ENCODE measurements around the gene BEND6. TPM values are rescaled to one million over a fixed set of nuclear protein-coding genes. Genes with fewer than 3 reads are reported as not detected.

Gene BEND6
- total RNA-seq, 1 donor from 2014 or later, result 0.46 TPM

DNA sequence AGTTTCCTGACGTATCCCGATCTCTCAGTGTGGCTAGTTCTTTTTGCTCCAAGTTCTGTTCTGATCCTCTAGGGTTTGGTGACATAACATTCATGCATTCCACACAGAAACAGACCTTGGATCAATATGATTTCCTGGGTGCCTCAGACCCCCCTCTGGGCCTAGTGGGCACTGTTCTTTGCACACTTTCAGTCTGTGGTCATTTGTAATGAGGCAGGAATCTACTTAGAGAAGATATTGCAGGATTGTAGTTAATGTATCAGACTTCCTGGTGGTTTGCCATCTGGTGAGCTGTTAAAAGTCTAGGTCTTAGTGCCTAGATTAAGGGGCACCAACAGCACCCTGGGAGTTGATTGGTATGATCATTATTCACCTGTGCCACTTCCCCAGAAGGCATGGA is 7.5 kb downstream of the BEND6 start:
- no peak for DNase-seq (ENCODE audit: low spot score, unreplicated experiment)
- Mint-ChIP-seq H3K4me3 (ENCODE audit: low read depth) (no peak overlapping the region), H3K27me3 (peaks cover 19% of the 10 kb centered on the region), H3K36me3 (ENCODE audit: insufficient read depth) (no peaks in the 10 kb centered on the region), H3K9me3 (ENCODE audit: low read depth) (no peaks in the 10 kb centered on the region), H3K27ac (no peak overlapping the region), H3K4me1 (ENCODE audit: low read depth) (no peaks in the 10 kb centered on the region)
- TF ChIP-seq, protein P1, sequence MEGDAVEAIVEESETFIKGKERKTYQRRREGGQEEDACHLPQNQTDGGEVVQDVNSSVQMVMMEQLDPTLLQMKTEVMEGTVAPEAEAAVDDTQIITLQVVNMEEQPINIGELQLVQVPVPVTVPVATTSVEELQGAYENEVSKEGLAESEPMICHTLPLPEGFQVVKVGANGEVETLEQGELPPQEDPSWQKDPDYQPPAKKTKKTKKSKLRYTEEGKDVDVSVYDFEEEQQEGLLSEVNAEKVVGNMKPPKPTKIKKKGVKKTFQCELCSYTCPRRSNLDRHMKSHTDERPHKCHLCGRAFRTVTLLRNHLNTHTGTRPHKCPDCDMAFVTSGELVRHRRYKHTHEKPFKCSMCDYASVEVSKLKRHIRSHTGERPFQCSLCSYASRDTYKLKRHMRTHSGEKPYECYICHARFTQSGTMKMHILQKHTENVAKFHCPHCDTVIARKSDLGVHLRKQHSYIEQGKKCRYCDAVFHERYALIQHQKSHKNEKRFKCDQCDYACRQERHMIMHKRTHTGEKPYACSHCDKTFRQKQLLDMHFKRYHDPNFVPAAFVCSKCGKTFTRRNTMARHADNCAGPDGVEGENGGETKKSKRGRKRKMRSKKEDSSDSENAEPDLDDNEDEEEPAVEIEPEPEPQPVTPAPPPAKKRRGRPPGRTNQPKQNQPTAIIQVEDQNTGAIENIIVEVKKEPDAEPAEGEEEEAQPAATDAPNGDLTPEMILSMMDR (IDR thresholded peaks at IDR 0.05; ENCODE audit: unreplicated experiment), result no peak

DNA sequence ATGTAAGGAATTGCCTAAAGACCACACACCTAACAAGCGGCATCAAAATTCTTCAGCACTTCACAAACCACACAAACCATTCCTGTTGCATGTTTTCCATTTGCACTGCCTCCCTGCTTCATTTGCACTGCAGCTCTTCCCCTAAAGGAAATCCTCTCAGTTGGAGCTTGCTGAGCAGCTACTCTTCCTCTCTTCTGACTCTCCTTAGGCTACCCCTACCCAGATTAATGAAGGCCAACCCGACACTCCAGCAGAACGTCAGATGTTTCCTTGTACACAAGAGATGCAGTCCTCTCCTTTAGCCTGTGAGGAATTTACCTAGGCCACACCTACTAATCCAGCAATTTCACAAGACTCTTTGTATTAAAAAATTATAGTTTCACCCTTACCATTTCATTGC is 8.1 kb downstream of the BEND6 start:
- Mint-ChIP-seq H3K4me1 (ENCODE audit: low read depth) (no peaks in the 10 kb centered on the region), H3K27me3 (peaks cover 14% of the 10 kb centered on the region), H3K9me3 (ENCODE audit: low read depth) (no peaks in the 10 kb centered on the region), H3K27ac (no peak overlapping the region), H3K4me3 (ENCODE audit: low read depth) (no peak overlapping the region), H3K36me3 (ENCODE audit: insufficient read depth) (no peaks in the 10 kb centered on the region)
- DNase-seq (ENCODE audit: low spot score, unreplicated experiment), result no peak
- TF ChIP-seq, protein P1 (IDR thresholded peaks at IDR 0.05; ENCODE audit: unreplicated experiment), result no peak

DNA sequence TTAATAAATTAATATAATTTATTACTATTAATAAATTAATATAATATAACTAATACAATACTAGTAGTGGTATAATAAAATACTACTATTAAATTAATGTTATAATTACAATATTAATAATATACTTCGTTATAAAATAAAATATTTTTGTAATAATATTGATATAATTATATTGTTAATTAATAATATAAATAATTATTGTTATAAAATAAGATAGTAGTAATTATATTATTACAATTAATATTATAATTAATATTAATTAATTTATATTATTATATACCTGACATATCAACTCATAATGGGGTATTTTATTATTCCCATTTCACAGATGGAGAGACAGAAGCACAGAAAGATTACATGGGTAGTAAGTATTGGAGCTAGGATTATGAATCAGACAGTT is 8.9 kb downstream of the BEND6 start:
- H3K9me3 Mint-ChIP-seq (ENCODE audit: low read depth), result no peaks in the 10 kb centered on the region
- H3K27me3 Mint-ChIP-seq, result peaks cover 6% of the 10 kb centered on the region
- DNase-seq (ENCODE audit: low spot score, unreplicated experiment), result no peak
- H3K36me3 Mint-ChIP-seq (ENCODE audit: insufficient read depth), result no peaks in the 10 kb centered on the region
- TF ChIP-seq, protein P1 (IDR thresholded peaks at IDR 0.05; ENCODE audit: unreplicated experiment), result no peak
- no peak overlapping the region for H3K27ac Mint-ChIP-seq
- H3K4me3 Mint-ChIP-seq (ENCODE audit: low read depth), result no peak overlapping the region
- no peaks in the 10 kb centered on the region for H3K4me1 Mint-ChIP-seq (ENCODE audit: low read depth)

DNA sequence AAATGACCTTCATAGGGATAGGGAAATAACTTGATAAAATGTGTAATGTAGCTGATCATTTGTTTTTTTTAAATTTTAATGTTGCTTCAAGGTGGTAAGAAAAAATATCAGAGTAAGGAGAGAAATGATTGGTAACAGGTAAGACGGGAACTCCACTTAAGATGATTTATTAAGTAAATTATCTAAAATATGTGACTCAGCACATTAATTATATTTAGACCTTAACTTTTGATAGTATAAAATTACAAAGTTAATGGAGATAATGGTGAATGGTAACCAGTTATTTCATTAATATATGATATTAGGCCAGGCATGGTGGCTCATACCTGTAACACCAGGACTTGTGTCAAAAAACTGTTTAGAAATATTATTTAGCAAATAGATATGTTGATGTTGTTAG is 10.2 kb downstream of the BEND6 start:
- DNase-seq (ENCODE audit: low spot score, unreplicated experiment), result no peak
- TF ChIP-seq, protein P1 (IDR thresholded peaks at IDR 0.05; ENCODE audit: unreplicated experiment), result no peak
- no peak overlapping the region for H3K4me3 Mint-ChIP-seq (ENCODE audit: low read depth)
- no peaks in the 10 kb centered on the region for H3K9me3 Mint-ChIP-seq (ENCODE audit: low read depth)
- H3K4me1 Mint-ChIP-seq (ENCODE audit: low read depth), result no peaks in the 10 kb centered on the region
- no peaks in the 10 kb centered on the region for H3K36me3 Mint-ChIP-seq (ENCODE audit: insufficient read depth)
- peaks cover 2% of the 10 kb centered on the region for H3K27me3 Mint-ChIP-seq
- no peak overlapping the region for H3K27ac Mint-ChIP-seq

DNA sequence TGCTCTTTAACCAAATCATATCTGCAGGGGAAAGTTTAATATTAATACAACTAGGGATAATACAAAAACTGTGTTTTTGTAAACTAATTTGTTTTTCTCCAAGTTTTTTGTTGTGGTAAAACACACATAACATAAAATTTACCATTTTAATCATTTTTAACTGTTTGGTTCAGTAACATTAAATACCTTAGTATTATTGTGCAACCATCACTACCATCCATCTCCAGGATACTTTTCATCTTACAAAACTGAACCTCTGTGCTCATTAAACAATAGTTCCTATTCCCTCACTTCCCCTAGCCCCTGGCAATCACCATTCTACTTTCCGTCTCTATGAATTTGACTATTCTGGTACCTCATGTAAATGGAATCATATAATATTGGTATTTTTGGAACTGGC is 15.9 kb downstream of the BEND6 start:
- H3K4me3 Mint-ChIP-seq (ENCODE audit: low read depth), result no peak overlapping the region

More for the DNA sequence above, 15.9 kb downstream of the BEND6 start:
- peaks cover 3% of the 10 kb centered on the region for H3K9me3 Mint-ChIP-seq (ENCODE audit: low read depth)
- no peaks in the 10 kb centered on the region for H3K36me3 Mint-ChIP-seq (ENCODE audit: insufficient read depth)
- DNase-seq (ENCODE audit: low spot score, unreplicated experiment), result no peak
- no peak overlapping the region for H3K27ac Mint-ChIP-seq
- no peaks in the 10 kb centered on the region for H3K4me1 Mint-ChIP-seq (ENCODE audit: low read depth)
- TF ChIP-seq, protein P1 (IDR thresholded peaks at IDR 0.05; ENCODE audit: unreplicated experiment), result no peak
- no peaks in the 10 kb centered on the region for H3K27me3 Mint-ChIP-seq
